GM21423 (cell line): ENCODE measurements around the gene SPPL2A.

Experiments
- ATAC-seq: cut with Tn5 transposase; IDR thresholded peaks from one replicate; pipeline ENCODE4 v1.9.1; 2021; ENCODE audit warnings: mild to moderate bottlenecking, moderate library complexity; ENCODE audit not compliant: unreplicated experiment

Gene SPPL2A

DNA sequence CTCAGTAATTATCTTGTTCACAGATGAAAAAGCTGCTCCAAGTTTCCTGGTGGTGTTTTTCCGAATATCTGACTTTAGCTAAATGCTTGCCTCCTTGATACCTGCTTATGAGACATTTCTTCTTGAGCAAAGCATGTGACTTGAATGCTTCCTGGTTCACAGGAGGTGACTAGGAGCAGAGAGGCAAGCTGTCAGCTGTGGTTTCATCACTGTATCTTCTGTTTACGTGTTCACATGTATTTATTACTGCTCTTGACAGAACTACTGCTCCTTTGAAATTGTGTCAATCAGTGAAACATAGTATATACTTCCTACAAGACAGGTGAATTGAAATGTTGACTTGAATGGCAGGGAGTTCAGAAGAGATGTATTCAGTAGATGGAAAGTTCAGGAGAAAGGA lies 8.9 kb upstream of the SPPL2A start:
- ATAC-seq: no peak

DNA sequence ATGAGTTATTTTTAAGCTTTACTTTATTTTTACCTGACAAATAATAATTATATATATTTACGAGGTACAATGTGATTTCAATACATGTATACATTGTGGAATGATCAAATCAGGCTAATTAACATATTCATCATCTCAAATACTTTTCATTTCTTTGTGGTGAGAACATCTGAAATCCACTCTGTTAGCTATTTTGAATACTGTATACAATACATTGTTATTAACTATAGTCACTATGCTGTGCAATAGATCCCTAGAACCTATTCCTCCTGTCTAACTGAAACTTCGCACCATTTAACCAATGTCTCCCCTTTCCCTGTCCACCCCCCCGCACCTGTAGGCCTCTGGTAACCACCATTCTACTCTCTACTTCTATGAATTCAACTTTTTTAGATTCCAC lies 7.9 kb upstream of the SPPL2A start:
- no peak for ATAC-seq

DNA sequence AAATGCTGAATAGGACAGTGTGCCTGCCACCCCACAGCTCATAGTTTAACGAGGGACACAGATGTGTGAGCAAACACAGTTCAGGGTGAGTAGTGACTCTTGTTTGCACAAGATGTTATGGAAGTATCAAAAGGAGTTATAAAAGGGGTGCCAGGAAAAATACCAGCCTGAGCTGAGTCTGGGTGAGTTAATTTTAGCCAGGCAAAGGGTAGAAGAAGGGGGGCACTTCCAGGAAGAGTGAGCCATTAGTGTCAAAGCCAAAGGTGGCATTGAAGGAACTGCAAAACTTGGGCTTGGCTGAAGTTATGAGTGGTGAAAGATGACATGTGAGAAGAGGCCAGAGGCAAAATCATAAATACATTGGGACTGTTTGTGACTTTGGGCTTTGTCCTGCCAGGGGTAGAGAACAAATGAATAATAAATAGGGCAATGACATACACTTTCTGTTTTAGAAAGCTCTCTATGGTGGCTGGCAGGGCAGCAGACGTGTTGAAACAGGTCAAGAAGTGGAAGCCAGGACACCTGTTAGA lies 1.9 kb upstream of the SPPL2A start:
- no peak for ATAC-seq

DNA sequence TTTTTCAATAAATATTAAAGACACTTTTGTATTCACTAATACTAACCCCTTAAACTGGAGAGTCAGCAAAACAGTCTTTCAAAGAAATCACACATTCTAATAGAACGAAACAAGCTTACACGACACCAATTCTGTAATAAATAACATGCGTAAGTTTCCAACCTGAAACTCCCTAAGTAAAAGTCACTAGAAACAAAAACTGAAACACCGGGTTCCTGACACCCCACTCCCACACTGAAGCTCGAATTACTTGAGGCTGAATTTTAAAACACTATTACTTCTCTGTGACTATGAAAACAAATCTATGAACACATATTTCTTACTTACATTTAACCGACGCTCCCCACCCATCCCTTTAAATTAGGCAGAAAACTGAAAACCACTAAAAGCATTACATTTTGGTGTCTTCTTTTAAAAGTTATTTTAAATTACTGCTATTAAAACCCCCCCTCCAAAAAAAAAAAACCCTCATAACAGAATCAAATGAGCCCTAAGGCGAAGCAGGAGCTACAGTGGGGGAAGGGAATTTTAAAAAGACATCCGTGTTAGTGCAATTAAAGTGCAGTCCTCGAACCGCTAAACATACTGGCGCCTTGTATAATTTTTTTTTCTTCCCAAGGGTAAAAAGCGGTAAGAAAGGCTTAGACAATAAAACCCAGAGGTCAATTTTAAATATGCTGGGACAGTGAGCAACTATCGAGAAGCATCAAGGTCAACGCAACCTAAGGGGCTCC lies 878 bp downstream of the SPPL2A start:
- no peak for ATAC-seq

DNA sequence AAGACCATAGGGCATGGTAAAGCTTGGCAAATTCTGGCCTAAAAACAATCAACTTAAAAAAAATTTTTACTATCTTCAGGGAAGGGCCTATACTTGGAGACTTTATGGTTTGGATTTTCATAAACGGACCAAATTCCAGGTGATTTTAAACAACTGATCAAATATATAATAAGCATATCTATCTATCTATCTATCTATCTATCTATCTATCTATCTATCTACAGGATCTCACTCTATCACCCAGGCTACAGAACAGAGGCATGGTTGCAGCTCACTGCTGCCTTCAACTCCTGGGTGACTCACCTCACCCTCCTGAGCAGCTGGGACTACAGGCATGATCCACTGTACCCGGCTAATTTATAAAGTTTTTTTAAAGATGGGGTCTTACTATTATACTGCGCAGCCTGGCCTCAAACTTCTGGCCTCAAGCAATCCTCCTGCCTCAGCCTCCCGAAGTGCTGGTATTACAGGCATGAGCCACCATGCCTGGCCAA lies 6.7 kb downstream of the SPPL2A start:
- ATAC-seq: no peak

DNA sequence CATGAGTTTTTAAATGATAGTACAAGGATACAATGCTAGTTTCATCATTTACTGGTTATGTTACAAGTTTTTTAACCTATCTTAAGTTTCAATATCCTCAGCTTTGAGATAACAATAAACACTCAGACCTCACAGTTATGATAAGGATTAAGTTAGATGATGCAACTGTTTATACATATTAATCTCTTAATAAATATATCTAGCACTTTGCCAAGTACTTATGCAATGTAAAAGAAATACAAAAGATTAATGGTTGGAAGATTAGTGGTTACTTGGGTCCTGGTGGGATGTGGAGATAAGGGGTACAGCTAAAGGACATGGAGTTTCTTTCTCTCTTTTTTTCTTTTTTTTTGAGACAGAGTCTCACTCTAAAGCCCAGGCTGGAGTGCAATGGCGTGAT lies 12.0 kb downstream of the SPPL2A start:
- ATAC-seq: no peak

DNA sequence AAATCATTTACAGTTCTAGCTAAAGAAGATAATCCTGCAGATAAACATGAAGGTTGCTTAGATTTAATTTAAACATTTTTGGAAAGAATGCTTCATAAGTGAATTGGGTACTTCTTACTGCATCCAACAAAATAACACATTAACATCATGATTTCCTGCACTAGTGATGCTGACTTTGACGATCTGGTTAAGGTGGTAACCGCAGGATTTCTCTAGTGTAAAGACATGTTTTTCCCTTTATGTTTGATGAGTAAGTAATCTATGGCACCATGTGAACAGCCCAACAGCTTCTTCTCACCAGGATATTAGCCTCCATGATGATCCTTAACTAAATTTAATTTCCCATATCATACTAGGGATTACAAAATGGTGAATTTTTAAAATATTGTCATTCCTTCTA lies 14.1 kb downstream of the SPPL2A start:
- ATAC-seq: no peak

DNA sequence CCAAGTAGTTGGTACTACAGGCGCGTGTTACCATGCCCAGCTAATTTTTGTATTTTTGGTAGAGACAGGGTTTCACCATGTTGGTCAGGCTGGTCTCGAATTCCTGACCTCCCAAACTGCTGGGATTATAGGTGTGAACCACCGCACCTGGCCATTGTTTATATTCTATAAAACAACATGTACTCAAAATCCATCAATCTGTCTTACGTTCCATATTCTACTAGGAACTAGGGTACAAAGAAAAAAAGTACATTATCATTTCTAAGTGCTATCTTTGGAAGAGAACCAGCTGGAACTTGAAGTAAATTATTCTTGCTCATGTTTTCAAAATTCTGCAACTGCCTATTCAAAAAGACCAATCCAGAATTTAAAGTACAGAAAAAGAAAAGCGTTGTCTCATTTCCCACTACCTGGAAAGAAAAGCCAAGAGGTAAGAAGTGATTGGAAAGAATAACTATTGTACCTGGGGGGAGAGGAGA lies 15.2 kb downstream of the SPPL2A start:
- ATAC-seq: no peak

DNA sequence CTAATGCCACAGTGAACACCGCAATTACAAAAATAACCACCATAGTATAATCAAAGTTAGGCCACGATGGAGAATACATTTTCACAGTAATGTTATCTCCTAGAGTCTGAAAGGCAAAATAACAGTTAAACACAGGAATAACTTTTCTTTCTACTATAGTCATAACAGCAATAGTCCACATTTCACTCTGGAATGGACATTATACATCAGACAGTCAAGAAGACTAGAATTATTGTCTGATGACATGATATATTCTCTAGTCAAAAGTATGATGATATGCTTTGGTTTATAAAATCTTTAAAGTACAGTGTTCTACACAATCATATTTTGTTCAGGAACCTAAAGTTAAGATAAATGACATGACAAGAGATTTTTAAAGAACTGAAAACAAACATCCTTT lies 18.0 kb downstream of the SPPL2A start:
- ATAC-seq: no peak

DNA sequence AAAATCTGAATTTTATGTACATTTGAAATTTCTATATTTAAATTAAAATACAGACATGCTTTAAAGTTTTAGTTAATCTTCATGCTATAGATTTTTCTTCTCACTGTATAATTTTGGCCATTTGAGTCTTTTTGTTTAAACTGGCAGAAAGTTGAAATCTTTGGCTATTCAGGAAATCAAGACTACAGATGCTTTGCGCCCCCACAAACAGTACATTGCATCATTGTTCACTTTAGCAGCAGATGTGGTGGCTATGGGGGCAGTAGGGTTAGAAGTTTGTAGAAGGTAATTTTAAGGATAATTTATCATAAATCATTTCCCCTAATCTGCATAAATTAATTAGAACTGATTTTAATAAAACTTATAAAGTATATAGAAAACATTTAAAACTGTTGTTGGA lies 20.9 kb downstream of the SPPL2A start:
- ATAC-seq: no peak

DNA sequence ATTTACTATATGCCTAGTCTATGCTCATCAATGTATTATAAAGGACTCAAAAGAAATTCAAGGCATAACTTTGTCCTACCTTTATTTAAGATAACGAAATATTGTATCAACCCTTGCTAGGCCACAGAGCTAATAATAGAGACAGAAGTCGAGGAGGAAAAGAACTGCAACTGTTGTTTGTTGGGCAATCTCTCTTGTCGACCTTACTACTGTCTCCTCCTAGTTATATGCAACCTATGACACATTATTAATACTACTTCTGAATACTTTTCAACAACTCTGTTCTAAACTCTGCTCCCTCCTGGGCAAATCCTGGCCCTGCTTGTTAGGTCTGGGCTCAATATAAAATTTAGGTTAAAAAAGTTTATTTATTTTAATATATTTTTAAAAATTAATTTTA lies 24.6 kb downstream of the SPPL2A start:
- no peak for ATAC-seq

DNA sequence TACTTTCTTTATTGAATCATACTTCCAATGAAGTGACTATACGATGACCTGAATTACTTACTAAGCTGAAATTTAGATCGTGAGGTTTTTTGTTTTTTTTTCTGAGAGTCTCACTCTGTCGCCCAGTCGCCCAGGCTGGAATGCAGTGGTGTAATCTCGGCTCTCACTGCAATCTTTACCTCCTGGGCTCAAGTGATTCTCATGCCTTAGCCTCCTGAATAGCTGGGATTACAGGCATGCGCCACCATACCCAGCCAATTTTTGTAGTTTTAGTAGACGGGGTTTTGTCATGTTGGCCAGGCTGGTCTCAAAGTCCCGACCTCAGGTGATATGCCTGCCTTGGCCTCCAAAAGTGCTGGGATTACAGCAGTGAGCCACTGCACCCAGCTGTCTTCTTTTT lies 28.7 kb downstream of the SPPL2A start:
- no peak for ATAC-seq

DNA sequence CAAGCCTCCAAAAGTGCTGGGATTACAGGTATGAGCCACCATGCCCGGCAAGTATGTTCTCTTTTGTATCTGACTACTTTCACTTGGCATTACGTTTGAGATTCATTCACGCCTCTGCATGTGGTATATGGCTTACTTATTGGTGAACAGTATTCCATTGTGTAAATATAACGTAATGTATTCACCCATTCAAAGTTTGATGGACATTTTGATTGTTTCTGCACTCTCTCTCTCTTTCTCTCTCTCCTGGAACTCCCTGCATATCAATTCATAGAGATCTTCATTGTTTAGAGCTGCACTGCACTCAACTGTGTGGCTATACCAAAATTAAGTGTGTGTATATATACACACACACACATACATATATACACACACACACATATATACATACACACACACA lies 30.4 kb downstream of the SPPL2A start:
- no peak for ATAC-seq

DNA sequence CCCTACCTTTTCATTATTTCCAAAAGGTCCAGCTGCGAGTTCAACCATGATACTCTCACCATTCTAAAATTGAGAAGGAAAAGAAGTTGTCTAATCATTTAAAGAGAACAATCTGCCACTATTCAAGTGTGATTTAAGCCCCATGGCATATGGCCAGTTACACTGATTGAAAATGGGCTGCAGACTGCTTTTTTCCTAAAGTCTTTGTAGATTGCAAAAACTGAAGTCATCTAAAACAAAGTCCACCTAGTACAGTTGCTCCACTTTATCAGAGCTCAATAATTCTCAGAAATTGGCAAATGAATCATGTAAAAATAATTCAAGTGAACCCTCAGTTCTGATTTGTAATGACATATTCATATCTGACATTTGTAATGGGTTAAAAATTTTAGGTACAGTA lies 39.2 kb downstream of the SPPL2A start:
- no peak for ATAC-seq

DNA sequence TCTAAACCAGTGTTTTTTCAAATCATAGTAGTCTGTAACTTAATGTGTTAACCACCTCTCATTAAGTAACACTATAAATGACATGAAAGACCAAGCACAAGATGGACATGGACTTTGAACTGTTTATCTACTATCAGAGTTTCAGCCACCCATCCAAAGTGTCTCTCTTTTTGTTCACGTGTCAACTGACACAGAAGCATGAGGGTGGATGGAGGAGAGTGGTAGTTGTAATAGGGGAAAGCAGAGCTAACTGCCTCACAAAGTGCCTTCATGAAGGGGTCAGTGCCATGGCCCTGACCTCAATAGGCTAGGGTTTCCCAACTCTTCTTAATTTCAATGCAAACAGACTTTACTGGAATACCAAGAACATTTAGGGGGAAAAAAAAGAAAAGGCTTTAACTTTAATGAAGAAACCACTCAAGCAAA lies 46.8 kb downstream of the SPPL2A start:
- ATAC-seq: no peak

DNA sequence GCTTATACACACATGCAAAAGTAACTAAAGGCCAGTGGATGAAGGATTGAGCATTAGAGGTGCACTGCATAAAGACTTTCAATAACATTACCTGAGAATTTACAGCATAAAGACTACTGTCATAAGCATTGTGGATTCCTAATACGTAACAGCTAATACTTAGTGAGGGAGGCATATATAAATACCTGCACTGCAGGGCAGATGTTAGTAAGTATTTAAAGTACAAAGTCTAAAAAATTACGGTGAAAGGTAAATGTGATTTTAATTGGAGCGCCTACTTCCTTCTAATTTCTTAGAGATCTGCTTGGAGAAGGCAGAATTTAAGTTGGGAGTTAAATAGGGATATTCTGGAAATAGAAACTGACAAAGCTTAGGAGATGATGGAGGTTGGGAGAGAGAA lies 53.5 kb downstream of the SPPL2A start:
- no peak for ATAC-seq

DNA sequence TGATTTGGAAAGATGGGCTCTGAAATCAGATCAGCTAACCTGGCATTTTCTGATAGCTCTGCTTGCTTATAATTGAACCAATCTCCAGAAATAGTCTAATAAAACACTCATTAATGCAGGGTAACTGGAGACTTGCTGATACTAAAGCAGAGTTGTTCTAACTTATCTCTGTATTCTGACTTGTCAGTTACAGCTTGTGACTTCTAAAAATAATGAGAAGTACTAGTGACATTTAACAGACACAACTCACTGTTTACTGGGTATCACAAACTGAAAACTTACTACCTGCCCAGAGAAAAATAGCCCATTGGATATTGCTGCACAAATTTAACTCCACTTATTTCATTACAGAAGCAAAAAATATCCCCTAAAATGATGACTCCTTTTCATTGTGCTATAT lies 54.9 kb downstream of the SPPL2A start:
- ATAC-seq: no peak

DNA sequence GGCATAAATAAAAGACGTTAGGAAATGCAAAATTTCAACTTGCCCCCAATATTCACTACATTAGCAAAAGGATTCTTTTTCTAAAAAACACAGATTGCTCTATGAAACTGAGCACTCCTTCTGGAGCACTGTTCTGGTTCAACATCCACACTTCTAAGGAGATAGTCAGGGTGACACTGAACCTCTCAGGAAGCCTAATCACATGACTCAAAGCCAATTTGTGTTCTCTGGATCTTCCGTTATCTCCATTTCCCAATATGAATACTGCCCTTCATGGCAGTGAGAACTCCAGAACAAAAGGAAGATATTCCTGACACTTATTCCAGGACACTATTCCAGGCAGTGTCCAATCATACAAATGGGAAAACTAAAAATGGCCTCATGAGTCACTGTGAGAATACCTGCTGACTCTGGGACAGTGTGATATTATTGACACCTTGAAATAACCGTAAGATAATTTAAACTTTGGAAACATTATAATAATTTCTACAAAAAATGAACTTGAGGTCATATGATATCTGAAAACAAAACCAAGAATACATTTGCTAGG lies 57.6 kb downstream of the SPPL2A start:
- no peak for ATAC-seq

DNA sequence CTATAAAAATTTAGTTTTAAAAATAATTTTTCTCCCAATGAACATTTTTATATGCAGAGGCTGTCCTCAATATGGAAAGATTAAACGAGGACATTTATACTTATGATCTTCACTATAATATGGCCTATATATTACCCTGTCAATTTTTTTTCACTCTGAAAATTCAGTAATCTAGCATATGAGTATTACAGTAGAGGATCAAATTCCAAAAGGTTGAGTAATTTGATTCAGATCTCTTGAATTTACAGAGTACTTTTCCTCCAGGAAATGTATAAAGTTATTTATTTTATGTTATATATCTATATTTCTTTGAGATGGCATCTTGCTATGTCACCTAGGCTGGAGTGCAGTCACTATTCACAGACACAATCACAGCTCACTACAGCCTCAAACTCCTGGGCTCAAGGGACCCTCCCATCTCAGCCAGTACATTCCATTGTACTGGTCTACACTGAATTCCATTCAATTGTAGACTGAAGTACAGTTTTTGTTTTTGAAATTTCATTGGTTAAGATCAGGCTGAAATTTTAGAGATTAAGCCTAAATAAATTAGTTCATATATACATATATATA lies 62.7 kb downstream of the SPPL2A start:
- no peak for ATAC-seq

DNA sequence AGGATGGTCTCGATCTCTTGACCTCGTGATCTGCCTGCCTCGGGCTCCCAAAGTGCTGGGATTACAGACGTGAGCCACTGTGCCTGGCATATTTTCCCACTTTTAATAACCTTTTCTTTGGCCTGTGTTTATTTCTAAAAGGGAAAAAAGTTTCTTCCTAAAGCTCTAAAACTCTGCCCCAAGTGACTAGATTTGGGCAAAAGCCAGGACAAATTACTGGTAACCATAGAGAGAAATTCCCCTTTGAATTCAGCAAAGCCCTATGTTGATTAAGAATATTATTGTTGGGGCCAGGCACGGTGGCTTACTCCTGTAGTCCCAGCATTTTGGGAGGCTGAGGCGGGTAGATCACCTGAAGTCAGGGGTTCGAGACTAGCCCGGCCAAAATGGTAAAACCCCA lies 67.4 kb downstream of the SPPL2A start:
- no peak for ATAC-seq

DNA sequence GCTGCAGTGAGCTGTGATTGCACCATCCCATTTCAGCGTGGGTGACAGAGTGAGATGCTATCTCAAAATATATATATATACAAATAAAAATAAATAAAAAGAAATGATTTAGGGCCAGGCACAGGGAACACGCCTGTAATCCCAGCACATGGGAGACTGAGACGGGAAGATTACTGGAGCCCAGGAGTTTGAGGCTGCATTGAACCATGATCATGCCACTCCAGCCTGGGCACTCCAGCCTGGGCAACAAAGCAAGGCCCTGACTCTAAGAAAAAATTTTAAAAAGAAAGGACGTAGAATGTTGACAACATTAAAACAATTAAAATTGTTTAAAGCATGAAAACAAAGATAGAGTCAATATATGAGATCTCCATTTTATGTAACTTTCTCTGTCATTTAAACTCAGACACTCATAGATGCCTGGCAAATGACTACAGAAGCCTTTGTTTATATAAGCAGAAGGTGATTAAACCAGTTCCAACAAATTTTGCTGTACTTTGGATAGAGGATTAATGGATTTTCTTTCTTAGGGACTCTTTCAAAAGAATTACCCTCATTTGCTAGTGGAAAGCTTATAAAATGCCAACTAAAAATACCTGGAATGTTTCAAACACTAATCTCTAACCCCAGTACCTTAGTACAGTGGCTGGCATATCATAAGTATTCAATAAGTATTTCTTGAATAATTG lies 68.3 kb downstream of the SPPL2A start:
- no peak for ATAC-seq
